Measurements from ENCODE around the gene CSNK1G3. TPM values are rescaled to one million over a fixed set of nuclear protein-coding genes. Genes with fewer than 3 reads are reported as not detected.
A peak's percentile ranks its signal among the peaks of the same experiment; 100 is the strongest.
"Not testable (repeated sequence)": the region's sequence is repeated elsewhere in the genome, so short reads cannot be mapped to it uniquely, and the experiment has no call there.

CSNK1G3 gene
- 10 to 100 TPM; 19.3 to 34.3 (median 25.4) TPM for total RNA-seq
- 1 to 10 TPM; 4.0 to 8.0 TPM for polyA plus RNA-seq
- long read RNA-seq, donor 1, full-length matches to known transcripts: 4 of 30 reads
- long read RNA-seq, donor 1, partial matches to known transcripts: 1 of 30 reads
- long read RNA-seq, donor 1, other reads (novel, unspliced or antisense): 25 of 30 reads
- long read RNA-seq, donor 2, full-length matches to known transcripts: 2 of 31 reads
- long read RNA-seq, donor 2, partial matches to known transcripts: 1 of 31 reads
- long read RNA-seq, donor 2, other reads (novel, unspliced or antisense): 28 of 31 reads
- long read RNA-seq, donor 3, full-length matches to known transcripts: 3 of 20 reads
- long read RNA-seq, donor 3, partial matches to known transcripts: 1 of 20 reads
- long read RNA-seq, donor 3, other reads (novel, unspliced or antisense): 16 of 20 reads

DNA sequence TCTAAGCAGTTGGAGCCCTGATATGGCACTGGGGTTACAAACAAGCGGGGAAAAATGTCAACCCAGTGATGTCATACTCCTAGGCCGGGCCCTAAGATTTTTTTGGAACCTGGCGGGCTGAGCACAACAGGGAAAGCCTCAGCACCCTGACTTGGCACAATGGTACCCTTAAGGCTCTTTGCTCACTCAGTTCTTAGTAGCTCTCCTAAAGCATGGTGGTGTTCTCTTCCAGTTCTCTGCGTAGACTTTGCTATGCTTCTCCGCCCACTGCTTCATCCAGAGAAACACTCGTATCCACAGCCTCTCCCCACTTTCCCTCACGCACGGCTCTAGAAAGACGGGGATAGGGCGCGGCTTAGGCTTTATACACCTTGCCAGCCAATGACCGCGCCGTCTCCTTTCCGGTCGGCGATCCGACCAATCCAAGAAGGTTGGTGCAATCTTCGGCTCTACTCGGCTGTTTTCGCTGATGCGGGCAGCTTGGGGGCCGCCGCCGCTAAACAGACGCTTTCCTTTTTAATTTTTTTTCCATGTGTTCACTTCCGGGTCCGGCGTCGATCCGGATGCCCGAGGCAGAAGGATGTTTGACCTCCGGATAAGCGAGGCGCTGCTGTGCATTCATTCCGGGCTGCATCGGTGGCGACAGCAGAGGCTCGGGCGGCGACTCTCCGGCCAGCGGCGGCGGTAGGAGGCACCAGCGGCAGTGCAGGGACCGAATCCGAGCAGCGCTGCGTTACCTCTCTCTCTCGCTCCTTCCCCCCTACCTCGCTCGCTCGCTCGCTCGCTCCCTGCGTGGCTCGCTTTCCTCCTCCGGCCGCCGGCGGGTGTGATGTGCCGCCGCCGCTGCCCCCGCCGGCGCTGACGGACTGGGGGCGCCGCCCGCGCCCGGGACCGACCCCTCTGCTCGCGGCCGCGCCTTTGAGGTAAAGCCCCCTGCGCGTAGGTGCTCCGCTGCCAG, at the start of gene CSNK1G3:
TSS of gene CSNK1G3 (plus strand) at position 530 of the 958 bp plus-strand sequence. CDS start 33,487 bp downstream, outside the sequence.
- intact Hi-C loops (cut with DNase I): loop anchor here in 9 of 10 donors (1.0 to 10.0 kb wide), 10 partner anchors 73 to 100 kb away; partner anchors contain the start of gene CEP120 (in 8 of the 9)
- Histone ChIP-seq H3K27ac (peak within 1 kb of the TSS; percentile 78 to 96 (median 92)), H3K4me1 (peaks cover 0 to 31% (median 15%) of the 10 kb centered on the region in 12 donors), H3K27me3 (no peaks in the 10 kb centered on the region), H3K36me3 (no peaks in the 10 kb centered on the region), H3K4me3 (peak within 1 kb of the TSS; percentile 66 to 94 (median 80)), H3K9me3 (no peaks in the 10 kb centered on the region)
- DNase-seq (peak; percentile 96 to 98 (median 98)), ATAC-seq (peak; percentile 99)
- 1 to 2% (median 2%) methylated on average over 33 to 82 of the region's 82 CpGs for WGBS, 4 donors
- TF ChIP-seq POLR2A (IDR thresholded peaks at IDR 0.05): peak; percentile 47 to 85
- TF ChIP-seq, protein P1, sequence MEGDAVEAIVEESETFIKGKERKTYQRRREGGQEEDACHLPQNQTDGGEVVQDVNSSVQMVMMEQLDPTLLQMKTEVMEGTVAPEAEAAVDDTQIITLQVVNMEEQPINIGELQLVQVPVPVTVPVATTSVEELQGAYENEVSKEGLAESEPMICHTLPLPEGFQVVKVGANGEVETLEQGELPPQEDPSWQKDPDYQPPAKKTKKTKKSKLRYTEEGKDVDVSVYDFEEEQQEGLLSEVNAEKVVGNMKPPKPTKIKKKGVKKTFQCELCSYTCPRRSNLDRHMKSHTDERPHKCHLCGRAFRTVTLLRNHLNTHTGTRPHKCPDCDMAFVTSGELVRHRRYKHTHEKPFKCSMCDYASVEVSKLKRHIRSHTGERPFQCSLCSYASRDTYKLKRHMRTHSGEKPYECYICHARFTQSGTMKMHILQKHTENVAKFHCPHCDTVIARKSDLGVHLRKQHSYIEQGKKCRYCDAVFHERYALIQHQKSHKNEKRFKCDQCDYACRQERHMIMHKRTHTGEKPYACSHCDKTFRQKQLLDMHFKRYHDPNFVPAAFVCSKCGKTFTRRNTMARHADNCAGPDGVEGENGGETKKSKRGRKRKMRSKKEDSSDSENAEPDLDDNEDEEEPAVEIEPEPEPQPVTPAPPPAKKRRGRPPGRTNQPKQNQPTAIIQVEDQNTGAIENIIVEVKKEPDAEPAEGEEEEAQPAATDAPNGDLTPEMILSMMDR (IDR thresholded peaks at IDR 0.05): peak in 2 of 12 donors; percentile 19 to 38

DNA sequence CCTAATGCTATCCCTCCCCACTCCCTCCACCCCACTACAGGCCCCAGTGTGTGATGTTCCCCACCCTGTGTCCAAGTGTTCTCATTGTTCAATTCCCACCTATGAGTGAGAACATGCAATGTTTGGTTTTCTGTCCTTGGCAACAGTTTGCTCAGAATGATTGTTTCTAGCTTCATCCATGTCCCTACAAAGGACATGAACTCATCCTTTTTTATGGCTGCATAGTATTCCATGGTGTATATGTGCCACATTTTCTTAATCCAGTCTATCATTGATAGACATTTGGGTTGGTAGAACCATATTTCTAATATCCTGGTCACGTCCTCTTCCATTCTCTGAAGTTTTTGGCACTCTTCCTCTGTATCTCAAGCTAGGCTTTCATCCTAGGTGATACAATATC, 45.1 kb upstream of the CSNK1G3 start:
- WGBS, 4 donors: 89 to 100% (median 94%) methylated on average over 1 of the region's 1 CpG

DNA sequence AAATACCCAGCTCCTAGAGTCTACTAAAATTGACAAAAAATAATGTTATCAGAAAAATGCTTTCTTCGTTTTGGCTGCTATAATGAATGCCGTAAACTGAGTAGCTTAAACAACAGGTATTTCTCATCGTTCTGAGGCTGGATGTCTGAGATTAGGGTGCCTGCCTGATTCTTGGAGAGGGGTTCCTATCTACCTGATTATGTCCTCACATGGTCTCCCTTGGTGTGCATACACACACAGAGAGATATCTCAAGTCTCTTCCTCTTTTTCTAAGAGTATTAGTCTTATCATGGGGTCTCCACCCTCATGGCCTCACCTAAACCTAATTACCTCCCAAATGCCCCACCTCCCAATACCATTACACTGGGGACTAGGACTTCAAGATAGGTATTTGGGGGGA, 40.6 kb upstream of the CSNK1G3 start:
- DNase-seq (no peak), ATAC-seq (no peak)
- no peak overlapping the region for H3K4me3 ChIP-seq
- intact Hi-C loops (cut with DNase I): no loop called here
- TF ChIP-seq, protein P1 (IDR thresholded peaks at IDR 0.05): no peak
- no peak for TF ChIP-seq POLR2A (IDR thresholded peaks at IDR 0.05)
- H3K27ac ChIP-seq: peak overlapping the region in 1 of 12 donors; percentile 39
- peaks cover 0 to 4% (median 0%) of the 10 kb centered on the region in 12 donors for H3K4me1 ChIP-seq
- no peaks in the 10 kb centered on the region for H3K27me3 ChIP-seq
- no peaks in the 10 kb centered on the region for H3K36me3 ChIP-seq
- 87 to 91% (median 90%) methylated on average over 3 of the region's 3 CpGs for WGBS, 4 donors
- no peaks in the 10 kb centered on the region for H3K9me3 ChIP-seq

More for the DNA sequence above, 45.1 kb upstream of the CSNK1G3 start:
- not testable (repeated sequence) for H3K27ac ChIP-seq, ATAC-seq, H3K36me3 ChIP-seq, H3K4me3 ChIP-seq, H3K27me3 ChIP-seq, H3K9me3 ChIP-seq, DNase-seq, H3K4me1 ChIP-seq
- intact Hi-C loops (cut with DNase I): loop anchor here in 1 of 10 donors (2.0 kb wide), 1 partner anchor 24 kb away; no protein-coding TSS in a partner anchor

DNA sequence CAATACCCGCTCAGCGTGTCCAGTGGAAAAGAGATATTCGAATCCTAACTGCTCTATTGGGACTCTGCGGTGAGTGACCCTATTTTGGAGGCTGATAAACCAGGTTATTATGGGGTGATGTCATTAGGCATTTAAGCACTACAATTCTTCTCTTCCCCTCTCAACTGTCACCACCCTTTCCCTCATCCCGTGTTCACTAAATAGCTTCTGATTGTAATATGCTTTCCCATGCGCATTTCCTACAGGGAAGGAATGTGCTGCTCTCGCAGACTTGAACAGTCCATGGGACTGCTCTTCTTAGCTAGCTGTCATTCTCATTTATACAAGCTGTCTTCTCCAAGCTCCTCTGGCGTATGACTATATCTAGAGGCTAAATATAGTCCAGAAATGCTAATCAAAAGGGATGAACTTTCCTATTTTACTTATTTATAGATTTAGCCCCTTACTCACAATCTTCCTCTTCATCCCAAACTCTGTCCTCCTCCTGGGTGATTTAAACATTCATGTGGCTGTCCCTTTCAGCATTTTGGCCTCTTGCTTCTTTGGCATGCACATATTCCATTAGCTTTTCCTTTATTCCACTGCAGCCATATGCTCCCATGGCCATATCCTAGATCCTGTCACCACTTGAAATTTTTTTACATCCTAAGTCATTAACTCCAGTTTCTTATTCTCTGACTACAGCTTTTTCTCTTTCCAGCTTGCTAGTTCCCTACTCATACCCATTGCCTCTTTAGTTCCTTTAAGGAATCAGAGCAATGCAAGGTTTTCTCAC, 39.6 kb upstream of the CSNK1G3 start:
- TF ChIP-seq, protein P1 (IDR thresholded peaks at IDR 0.05): no peak
- TF ChIP-seq POLR2A (IDR thresholded peaks at IDR 0.05): no peak
- H3K27me3 ChIP-seq: no peaks in the 10 kb centered on the region
- peaks cover 0 to 4% (median 0%) of the 10 kb centered on the region in 12 donors for H3K4me1 ChIP-seq
- no peaks in the 10 kb centered on the region for H3K36me3 ChIP-seq
- no peaks in the 10 kb centered on the region for H3K9me3 ChIP-seq
- intact Hi-C loops (cut with DNase I): no loop called here
- ATAC-seq: peak; percentile 70 to 89 (median 78)
- WGBS, 4 donors: 32 to 46% (median 37%) methylated on average over 8 of the region's 8 CpGs
- H3K4me3 ChIP-seq: no peak overlapping the region
- peak overlapping the region in 4 of 12 donors; percentile 3 to 39 (median 22) for H3K27ac ChIP-seq
- DNase-seq: no peak
